ENCODE results near the gene HAND2. TPM values are rescaled to one million over a fixed set of nuclear protein-coding genes. Genes with fewer than 3 reads are reported as not detected.

The HAND2 gene
- total RNA-seq, 4 donors from 2014 or later: 0.31 to 3.8 (median 1.8) TPM

DNA sequence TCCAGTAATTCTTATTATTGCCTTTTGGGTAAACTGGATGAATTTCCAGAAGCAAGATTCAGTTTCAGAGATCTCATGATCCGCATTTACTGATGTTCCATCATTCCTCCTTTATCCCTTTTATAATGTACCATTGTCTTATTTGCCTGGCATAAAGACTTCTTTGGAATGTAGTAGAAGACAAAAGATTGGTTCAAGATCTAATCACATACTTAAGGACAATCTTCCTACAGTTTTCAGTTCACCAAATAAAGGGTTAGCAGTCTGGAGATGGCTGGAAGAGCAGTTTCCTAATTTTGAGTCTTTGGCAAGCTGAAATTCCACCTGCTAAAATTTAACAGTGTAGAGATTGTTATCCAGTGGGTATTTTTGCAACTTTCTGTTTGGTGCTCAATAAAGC is 30.9 kb upstream of the HAND2 start:
- Histone ChIP-seq H3K9me3 (no peaks in the 10 kb centered on the region), H3K27me3 (no peaks in the 10 kb centered on the region), H3K36me3 (no peaks in the 10 kb centered on the region), H3K27ac (no peak overlapping the region), H3K4me3 (no peak overlapping the region), H3K4me1 (no peaks in the 10 kb centered on the region)
- no peak for TF ChIP-seq POLR2A (IDR thresholded peaks at IDR 0.05)
- no peak for TF ChIP-seq CTCF (IDR thresholded peaks at IDR 0.05)
- DNase-seq: no peak
- 74 to 86% methylated on average over 1 of the region's 1 CpG for WGBS, 2 donors
- intact Hi-C loops (cut with DNase I): no loop called here

GRCh38 chr4:173556398-173557131 is 26.5 kb upstream of the HAND2 start:
- Histone ChIP-seq H3K27ac (no peak overlapping the region), H3K9me3 (no peaks in the 10 kb centered on the region), H3K4me1 (no peaks in the 10 kb centered on the region), H3K4me3 (no peak overlapping the region), H3K27me3 (no peaks in the 10 kb centered on the region), H3K36me3 (no peaks in the 10 kb centered on the region)
- WGBS, 2 donors: 48 to 55% methylated on average over 2 of the region's 2 CpGs
- TF ChIP-seq CTCF (IDR thresholded peaks at IDR 0.05) (no peak), POLR2A (IDR thresholded peaks at IDR 0.05) (no peak)
- DNase-seq: no peak
- intact Hi-C loops (cut with DNase I): no loop called here

DNA sequence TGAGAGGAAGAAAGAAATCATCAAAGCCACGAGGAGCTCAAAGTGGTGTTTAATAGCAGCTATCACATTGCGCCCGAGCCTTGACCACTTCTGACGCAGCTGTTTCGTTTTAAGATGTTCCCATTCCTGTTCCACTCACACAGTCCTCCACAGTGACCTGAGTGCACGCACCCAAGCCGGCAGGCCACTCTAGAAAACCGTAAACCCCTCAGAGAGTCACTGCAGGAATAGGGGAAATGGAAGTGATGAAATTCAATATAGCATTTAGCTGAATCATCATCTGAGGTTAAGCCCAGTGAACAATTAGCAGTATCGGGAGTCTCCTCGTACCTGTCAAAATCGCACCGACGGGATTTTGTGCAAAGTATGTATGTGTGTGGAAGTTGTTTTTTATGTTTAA is 17.9 kb upstream of the HAND2 start:
- no peak overlapping the region for H3K27ac ChIP-seq
- intact Hi-C loops (cut with DNase I): no loop called here
- peaks cover 0 to 51% (median 3%) of the 10 kb centered on the region in 4 donors for H3K27me3 ChIP-seq
- H3K4me3 ChIP-seq: no peak overlapping the region
- WGBS, 2 donors: 62 to 63% methylated on average over 13 of the region's 13 CpGs
- H3K36me3 ChIP-seq: no peaks in the 10 kb centered on the region
- TF ChIP-seq CTCF (IDR thresholded peaks at IDR 0.05): no peak
- TF ChIP-seq POLR2A (IDR thresholded peaks at IDR 0.05): no peak
- no peak for DNase-seq
- no peaks in the 10 kb centered on the region for H3K9me3 ChIP-seq
- H3K4me1 ChIP-seq: no peaks in the 10 kb centered on the region

DNA sequence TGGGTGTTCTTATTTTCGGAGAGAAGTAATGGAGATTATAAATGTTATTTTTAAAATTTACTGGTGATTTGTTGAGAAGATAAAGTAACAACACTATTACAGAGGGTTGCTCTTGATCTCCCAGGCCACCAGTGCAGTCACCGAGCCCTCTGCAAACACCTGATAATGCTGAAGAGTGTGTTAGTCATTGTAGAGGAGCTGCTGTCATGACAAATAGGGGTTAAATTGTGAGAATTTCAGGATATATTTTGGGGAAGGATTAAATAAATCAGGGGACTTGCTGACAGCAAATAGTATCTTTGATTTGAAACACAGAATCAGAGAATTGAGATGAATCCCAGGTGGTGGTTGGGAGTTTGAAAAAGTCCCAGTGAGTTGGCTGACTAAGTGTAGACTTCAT is 16.7 kb upstream of the HAND2 start:
- WGBS, 2 donors: 74 to 84% methylated on average over 2 of the region's 2 CpGs
- H3K27me3 ChIP-seq: peaks cover 0 to 62% (median 3%) of the 10 kb centered on the region in 4 donors
- H3K36me3 ChIP-seq: no peaks in the 10 kb centered on the region
- H3K27ac ChIP-seq: no peak overlapping the region
- TF ChIP-seq POLR2A (IDR thresholded peaks at IDR 0.05): no peak
- TF ChIP-seq CTCF (IDR thresholded peaks at IDR 0.05): no peak
- H3K4me3 ChIP-seq: no peak overlapping the region
- H3K4me1 ChIP-seq: no peaks in the 10 kb centered on the region
- DNase-seq: no peak
- no peaks in the 10 kb centered on the region for H3K9me3 ChIP-seq
- intact Hi-C loops (cut with DNase I): no loop called here

- TF ChIP-seq CTCF (IDR thresholded peaks at IDR 0.05) (no peak), POLR2A (IDR thresholded peaks at IDR 0.05) (no peak)
- Histone ChIP-seq H3K4me1 (no peaks in the 10 kb centered on the region), H3K9me3 (no peaks in the 10 kb centered on the region), H3K27me3 (peaks cover 0 to 74% (median 3%) of the 10 kb centered on the region in 4 donors), H3K27ac (no peak overlapping the region), H3K36me3 (no peaks in the 10 kb centered on the region), H3K4me3 (no peak overlapping the region)
- DNase-seq: no peak
- WGBS, 2 donors: 78 to 87% methylated on average over 2 of the region's 2 CpGs
- intact Hi-C loops (cut with DNase I): no loop called here
These were observed 15.4 kb upstream of the HAND2 start for GRCh38 chr4:173545440-173545839.
